Erythroblast (primary cell): ENCODE data around the gene PARP6.

Experiments used
- DNase-seq, 2 experiments: peaks; one replicate each; lab custom pipeline; 2025; lab: John Stamatoyannopoulos, UW
- GATA1 ChIP-seq: IDR thresholded peaks from 2 replicates; pipeline ENCODE4 v1.6.1; 2011; ENCODE audit warnings: low read depth, mild to moderate bottlenecking, control low read depth, low read length, moderate library complexity
- POLR2A ChIP-seq: IDR thresholded peaks from 2 replicates; pipeline ENCODE4 v1.6.1; 2011; ENCODE audit warnings: mild to moderate bottlenecking, low read length

PARP6 gene

DNA sequence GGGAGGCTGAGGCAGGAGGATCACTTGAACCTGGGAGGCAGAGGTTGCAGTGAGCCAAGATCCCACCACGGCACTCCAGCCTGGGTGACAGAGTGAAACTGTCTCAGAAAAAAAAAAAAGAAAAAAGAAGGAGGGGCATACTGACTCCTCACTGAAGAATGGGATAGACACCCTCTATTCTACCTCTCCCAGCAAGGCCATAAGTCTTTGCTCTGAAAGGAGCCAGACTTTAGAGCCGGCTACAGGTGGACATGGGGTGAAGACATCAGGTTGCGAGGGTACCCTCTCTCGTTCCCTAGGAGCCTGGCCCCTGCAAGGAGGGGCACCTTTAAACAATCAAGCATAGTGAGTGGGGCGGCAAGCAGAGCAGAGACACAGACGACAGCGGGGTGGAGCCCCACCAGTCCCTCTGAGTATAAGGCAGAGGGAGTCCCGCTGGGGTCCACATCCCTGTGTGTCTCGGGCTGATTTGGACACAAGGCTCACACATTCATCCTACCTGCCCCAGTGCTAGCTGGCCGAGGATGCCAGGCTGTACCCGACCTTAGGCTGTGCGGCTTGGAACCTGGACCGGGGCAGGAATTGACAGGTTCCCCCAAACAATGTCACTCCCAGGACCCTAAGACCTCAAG lies 75.8 kb downstream of the PARP6 start:
- TF ChIP-seq POLR2A (no peak), GATA1 (no peak)
- DNase-seq: no peak

DNA sequence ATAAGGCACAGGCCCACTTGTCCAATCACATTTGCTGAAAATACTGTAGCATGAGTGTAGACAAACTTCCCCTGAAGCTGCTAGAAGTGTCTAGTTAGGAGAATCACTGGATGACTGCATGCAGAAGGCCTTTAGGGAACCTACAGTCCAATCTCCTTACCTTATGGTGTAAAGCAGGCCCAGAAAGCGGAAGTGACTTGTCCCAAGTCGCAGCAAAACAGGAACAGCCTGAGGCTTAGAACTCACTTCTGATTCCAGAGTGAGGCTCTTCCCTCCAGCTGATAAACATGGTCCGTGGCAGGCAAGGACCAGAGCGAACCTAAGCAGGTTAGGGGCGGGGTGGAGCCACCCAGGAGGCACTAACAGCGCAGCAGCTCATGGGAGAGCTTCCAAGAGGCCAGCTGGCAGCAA lies 77.2 kb downstream of the PARP6 start:
- DNase-seq: no peak
- TF ChIP-seq GATA1 (no peak), POLR2A (no peak)

DNA sequence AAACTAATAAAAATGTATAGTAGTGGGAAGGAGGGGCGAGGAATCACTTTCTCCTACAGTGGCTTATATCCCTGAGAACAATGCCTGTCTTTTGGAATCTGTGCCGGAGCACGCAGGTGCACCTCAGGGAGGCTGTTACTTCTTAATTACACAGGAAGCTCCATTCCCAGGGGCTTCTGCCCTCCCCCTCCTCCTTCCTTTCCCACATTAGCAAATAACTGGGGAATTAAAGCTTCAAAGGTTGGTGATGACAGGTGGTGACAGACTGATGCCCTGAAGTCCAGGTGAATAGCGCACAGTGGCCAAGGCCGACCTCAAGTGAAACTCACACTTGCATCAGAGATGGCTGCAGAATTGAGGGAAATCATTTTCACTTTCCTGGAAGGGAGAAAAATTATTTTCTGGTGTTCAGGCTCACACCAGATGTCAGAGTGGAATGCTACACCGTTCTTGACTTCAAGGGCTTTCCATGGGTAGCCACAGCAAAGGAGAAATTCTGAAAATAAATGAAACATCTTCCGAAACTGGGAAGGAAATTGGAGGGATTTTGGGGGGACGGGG lies 78.4 kb downstream of the PARP6 start:
- TF ChIP-seq POLR2A: no peak
- no peak for DNase-seq

DNA sequence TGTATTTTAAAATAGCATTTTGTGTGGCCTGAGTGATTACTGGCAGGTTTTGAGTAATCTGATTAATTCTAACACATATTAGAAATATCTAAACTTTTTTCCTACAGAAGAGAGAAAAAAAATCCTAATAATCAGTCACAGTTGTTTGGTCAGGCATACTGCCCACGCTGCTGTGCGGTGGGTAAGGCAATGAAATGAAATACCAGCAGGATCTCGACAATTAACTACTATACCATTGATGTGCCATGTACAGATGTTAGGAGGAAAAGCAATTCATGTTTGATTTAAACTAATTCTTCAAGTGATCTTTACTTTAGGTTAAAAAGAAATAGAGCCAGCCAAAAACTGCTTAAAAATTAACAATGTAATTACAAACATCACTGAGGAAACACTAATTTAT lies 79.9 kb downstream of the PARP6 start:
- DNase-seq: no peak
- no peak for TF ChIP-seq POLR2A
- no peak for TF ChIP-seq GATA1
